GM23248 (cell line): ENCODE data around the gene SFN.

Source experiments
- EZH2 ChIP-seq: fragments of 200-600 bp; sonication (generic); IDR thresholded peaks from 2 replicates; pipeline ENCODE4 v1.6.1; 2018; ENCODE audit warnings: antibody characterized with exemption, mild to moderate bottlenecking; ENCODE audit not compliant: insufficient read depth, poor library complexity, severe bottlenecking
- EZH2phosphoT487 ChIP-seq: fragments of 200-600 bp; sonication (generic); IDR thresholded peaks from 2 replicates; pipeline ENCODE4 v1.6.1; 2018; ENCODE audit warnings: antibody characterized with exemption, moderate library complexity, mild to moderate bottlenecking, low read depth; ENCODE audit not compliant: insufficient read depth

GRCh38 chr1:26864610-26865480 is 1.9 kb downstream of the SFN start:
- TF ChIP-seq EZH2 (no peak), EZH2phosphoT487 (no peak)
